Stimulated activated naive CD8-positive, alpha-beta T cell treated with anti-CD3 and anti-CD28 coated beads, Interleukin-15, amount 100 ng/mL, for 72 hours (primary cell): ENCODE results near the gene PRR15.

Experiments
- ATAC-seq: fragments of 150-1000 bp; cut with Tn5 transposase; 2 replicates; pipeline ENCODE4 v1.10.0; 2021; ENCODE audit warnings: mild to moderate bottlenecking, moderate library complexity
- DNase-seq, 2 donors: peaks; one replicate each; pipeline ENCODE4 v3.0.0; 2021 to 2022
- H3K27ac Mint-ChIP-seq, 2 donors: one replicate each; pipeline ENCODE4 v1.8.0; 2022; ENCODE audit warnings: mild to moderate bottlenecking in 2 of 2, mixed read lengths in 2 of 2, moderate library complexity in 2 of 2
- H3K27me3 Mint-ChIP-seq: one replicate; pipeline ENCODE4 v1.8.0; 2022; ENCODE audit warnings: mixed read lengths
- H3K4me1 Mint-ChIP-seq: one replicate; pipeline ENCODE4 v1.8.0; 2022; ENCODE audit warnings: mild to moderate bottlenecking, mixed read lengths
- H3K4me3 Mint-ChIP-seq, 2 donors: one replicate each; pipeline ENCODE4 v1.8.0; 2022; ENCODE audit warnings: mild to moderate bottlenecking in 2 of 2, mixed read lengths in 2 of 2, moderate library complexity in 1 of 2
- H3K9me3 Mint-ChIP-seq, 2 donors: one replicate each; pipeline ENCODE4 v1.8.0; 2022; ENCODE audit warnings: mixed read lengths in 2 of 2

PRR15 gene

DNA sequence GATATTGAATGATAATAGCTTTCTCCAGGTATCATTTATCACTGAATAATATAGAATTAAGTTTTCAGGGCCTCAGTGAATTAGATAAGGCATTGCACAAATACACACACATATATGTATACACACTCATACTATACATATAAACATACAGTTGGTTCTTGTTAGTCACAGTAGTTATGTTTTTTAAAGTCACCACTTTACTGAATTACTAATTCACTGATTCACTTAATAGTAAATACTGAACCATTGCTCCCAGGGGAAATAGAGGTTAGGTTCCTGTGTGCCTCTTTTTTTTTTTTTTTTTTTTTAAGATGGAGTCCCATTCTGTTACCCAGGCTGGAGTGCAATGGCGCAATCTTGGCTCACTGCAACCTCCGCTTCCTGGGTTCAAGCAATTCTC lies 33.6 kb downstream of the PRR15 start:
- H3K9me3 Mint-ChIP-seq: no peaks in the 10 kb centered on the region
- H3K27me3 Mint-ChIP-seq: peaks cover 7% of the 10 kb centered on the region
- H3K4me1 Mint-ChIP-seq: no peaks in the 10 kb centered on the region
- H3K4me3 Mint-ChIP-seq: no peak overlapping the region
- DNase-seq (no peak), ATAC-seq (no peak)
- H3K27ac Mint-ChIP-seq: no peak overlapping the region

DNA sequence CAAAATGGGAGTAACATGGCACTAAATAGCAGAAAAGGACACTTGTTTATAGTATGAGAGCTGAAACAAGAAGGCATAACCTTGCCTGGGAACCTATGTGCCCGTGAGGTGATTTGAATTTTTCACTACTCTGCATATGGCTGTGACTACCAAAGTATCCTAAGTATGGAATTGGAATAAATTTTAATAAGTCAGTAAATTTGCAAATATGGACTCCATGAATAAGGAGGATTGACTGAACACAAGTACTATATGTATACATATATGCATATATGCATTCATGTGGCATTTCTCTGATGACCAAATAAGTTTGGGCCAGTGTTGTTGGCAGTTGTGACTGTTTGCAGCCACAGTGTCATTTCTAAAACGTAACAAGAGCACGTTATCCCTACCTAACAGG lies 34.5 kb downstream of the PRR15 start:
- DNase-seq (no peak), ATAC-seq (no peak)
- H3K27me3 Mint-ChIP-seq: peaks cover 7% of the 10 kb centered on the region
- no peaks in the 10 kb centered on the region for H3K4me1 Mint-ChIP-seq
- H3K27ac Mint-ChIP-seq: no peak overlapping the region
- H3K4me3 Mint-ChIP-seq: no peak overlapping the region
- no peaks in the 10 kb centered on the region for H3K9me3 Mint-ChIP-seq

DNA sequence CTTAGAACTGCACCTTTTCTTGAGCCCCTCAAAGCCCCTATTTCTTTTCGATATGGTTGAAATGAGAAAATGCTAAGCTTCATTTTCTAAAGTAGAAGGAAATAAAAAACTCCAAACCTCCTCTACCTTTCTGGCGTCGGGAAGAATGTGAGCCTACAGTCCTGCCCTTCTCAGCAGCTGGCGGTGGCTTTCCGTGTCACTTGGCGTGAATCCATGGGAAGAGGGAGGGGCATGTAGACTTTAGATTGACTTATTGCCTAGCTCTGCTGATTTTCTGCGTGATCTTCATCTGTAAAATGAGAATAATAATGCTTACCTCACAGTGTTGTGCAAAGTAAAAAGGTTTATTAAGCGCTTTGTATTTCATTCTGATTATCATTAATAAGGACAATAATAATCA lies 35.0 kb downstream of the PRR15 start:
- Mint-ChIP-seq H3K27me3 (peaks cover 7% of the 10 kb centered on the region), H3K27ac (no peak overlapping the region), H3K9me3 (no peaks in the 10 kb centered on the region), H3K4me1 (no peaks in the 10 kb centered on the region), H3K4me3 (no peak overlapping the region)
- ATAC-seq: no peak
- DNase-seq: no peak

DNA sequence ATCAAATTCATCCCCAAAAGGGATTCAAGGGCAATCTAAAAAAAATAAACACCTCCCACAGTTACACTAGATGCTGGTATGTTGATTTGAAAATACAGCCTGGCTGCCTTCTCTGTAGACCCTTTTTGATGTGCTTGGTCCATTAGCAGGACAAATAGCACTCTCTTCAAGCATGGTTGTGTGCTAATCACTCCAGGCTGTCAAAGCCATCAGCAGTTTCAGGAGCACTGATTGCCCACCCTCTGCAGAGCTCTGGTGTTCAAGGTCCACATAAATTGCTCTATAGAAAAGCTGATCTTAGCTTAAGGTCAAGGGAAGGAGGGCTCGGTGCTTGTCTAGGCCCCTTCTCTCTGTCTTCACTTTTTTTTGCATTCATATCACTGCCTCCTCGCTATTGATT lies 35.4 kb downstream of the PRR15 start:
- DNase-seq: no peak
- Mint-ChIP-seq H3K27ac (no peak overlapping the region), H3K4me3 (no peak overlapping the region), H3K4me1 (no peaks in the 10 kb centered on the region), H3K27me3 (peaks cover 7% of the 10 kb centered on the region), H3K9me3 (peaks cover 0 to under 1% of the 10 kb centered on the region in 2 donors)
- no peak for ATAC-seq

- H3K4me3 Mint-ChIP-seq: no peak overlapping the region
- no peak overlapping the region for H3K27ac Mint-ChIP-seq
- peaks cover 0 to 7% of the 10 kb centered on the region in 2 donors for H3K9me3 Mint-ChIP-seq
- H3K4me1 Mint-ChIP-seq: no peaks in the 10 kb centered on the region
- no peak for ATAC-seq
- no peak for DNase-seq
- H3K27me3 Mint-ChIP-seq: peaks cover 7% of the 10 kb centered on the region
Observed at GRCh38 chr7:29600661-29601060, 37.0 kb downstream of the PRR15 start.

GRCh38 chr7:29604052-29604451 lies 40.4 kb downstream of the PRR15 start:
- H3K27me3 Mint-ChIP-seq: peaks cover 15% of the 10 kb centered on the region
- no peak overlapping the region for H3K4me3 Mint-ChIP-seq
- H3K4me1 Mint-ChIP-seq: no peaks in the 10 kb centered on the region
- H3K9me3 Mint-ChIP-seq: peaks cover 0 to 7% of the 10 kb centered on the region in 2 donors
- no peak for DNase-seq
- ATAC-seq: no peak
- H3K27ac Mint-ChIP-seq: no peak overlapping the region

GRCh38 chr7:29604702-29605101 lies 41.1 kb downstream of the PRR15 start:
- H3K4me3 Mint-ChIP-seq: no peak overlapping the region
- H3K27ac Mint-ChIP-seq: no peak overlapping the region
- DNase-seq (no peak), ATAC-seq (no peak)
- peaks cover 15% of the 10 kb centered on the region for H3K27me3 Mint-ChIP-seq
- peaks cover 0 to 7% of the 10 kb centered on the region in 2 donors for H3K9me3 Mint-ChIP-seq
- no peaks in the 10 kb centered on the region for H3K4me1 Mint-ChIP-seq

GRCh38 chr7:29605671-29606070 lies 42.0 kb downstream of the PRR15 start:
- H3K27me3 Mint-ChIP-seq: peaks cover 11% of the 10 kb centered on the region
- no peaks in the 10 kb centered on the region for H3K4me1 Mint-ChIP-seq
- DNase-seq (no peak), ATAC-seq (no peak)
- H3K27ac Mint-ChIP-seq: no peak overlapping the region
- no peak overlapping the region for H3K4me3 Mint-ChIP-seq
- H3K9me3 Mint-ChIP-seq: peaks cover 0 to 7% of the 10 kb centered on the region in 2 donors

- Mint-ChIP-seq H3K27me3 (peaks cover 8% of the 10 kb centered on the region), H3K9me3 (peaks cover 0 to 7% of the 10 kb centered on the region in 2 donors), H3K4me3 (no peak overlapping the region), H3K4me1 (no peaks in the 10 kb centered on the region), H3K27ac (no peak overlapping the region)
- ATAC-seq (no peak), DNase-seq (no peak)
Observed at GRCh38 chr7:29606287-29606721, 42.7 kb downstream of the PRR15 start.

DNA sequence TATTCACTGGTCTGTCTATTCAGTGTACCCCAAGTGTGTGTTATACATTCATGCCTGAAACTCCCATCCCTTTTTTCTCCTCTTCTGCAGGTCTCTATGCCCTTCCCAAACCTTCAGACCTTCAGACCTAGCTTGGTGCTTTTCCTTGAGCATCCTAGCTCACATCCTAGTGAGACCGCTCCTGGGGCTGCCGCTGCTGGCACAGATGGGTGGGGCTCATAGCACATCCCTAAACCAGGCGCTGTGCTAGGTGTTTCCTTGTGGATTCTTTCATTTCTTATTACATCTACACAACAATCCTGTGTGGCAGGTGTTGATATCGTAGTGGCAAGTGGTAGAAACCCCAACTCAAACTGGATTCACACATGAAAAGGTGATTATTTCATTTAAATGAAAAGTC lies 43.2 kb downstream of the PRR15 start:
- Mint-ChIP-seq H3K27ac (no peak overlapping the region), H3K27me3 (peaks cover 8% of the 10 kb centered on the region), H3K9me3 (peaks cover 0 to 7% of the 10 kb centered on the region in 2 donors), H3K4me1 (no peaks in the 10 kb centered on the region), H3K4me3 (no peak overlapping the region)
- DNase-seq (no peak), ATAC-seq (no peak)

GRCh38 chr7:29607259-29607658 lies 43.6 kb downstream of the PRR15 start:
- Mint-ChIP-seq H3K4me1 (no peaks in the 10 kb centered on the region), H3K4me3 (no peak overlapping the region), H3K27me3 (peaks cover 8% of the 10 kb centered on the region), H3K27ac (no peak overlapping the region), H3K9me3 (peaks cover 0 to 7% of the 10 kb centered on the region in 2 donors)
- DNase-seq: no peak
- ATAC-seq: no peak

DNA sequence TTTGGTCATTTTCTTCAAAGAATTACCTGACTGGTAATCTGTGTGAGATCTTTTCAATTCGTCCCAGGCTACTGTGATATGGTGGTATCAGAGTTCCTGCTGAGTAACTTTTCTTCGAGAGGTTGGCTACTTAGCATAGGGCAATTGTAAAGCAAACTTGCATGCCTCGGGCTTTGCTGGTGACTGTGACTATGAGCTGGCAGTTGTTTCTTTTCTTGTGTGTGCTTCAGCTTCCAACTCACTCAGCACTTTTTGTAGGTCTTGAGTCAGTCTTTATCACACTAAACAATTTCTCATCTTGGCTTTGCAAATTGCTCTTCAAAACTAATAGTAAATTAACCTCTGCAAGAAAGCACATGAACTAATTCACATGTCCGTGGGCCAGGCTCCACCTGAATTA lies 44.3 kb downstream of the PRR15 start:
- peaks cover 8% of the 10 kb centered on the region for H3K27me3 Mint-ChIP-seq
- H3K4me1 Mint-ChIP-seq: no peaks in the 10 kb centered on the region
- no peak overlapping the region for H3K4me3 Mint-ChIP-seq
- DNase-seq (no peak), ATAC-seq (no peak)
- H3K9me3 Mint-ChIP-seq: peaks cover 0 to 7% of the 10 kb centered on the region in 2 donors
- H3K27ac Mint-ChIP-seq: no peak overlapping the region

DNA sequence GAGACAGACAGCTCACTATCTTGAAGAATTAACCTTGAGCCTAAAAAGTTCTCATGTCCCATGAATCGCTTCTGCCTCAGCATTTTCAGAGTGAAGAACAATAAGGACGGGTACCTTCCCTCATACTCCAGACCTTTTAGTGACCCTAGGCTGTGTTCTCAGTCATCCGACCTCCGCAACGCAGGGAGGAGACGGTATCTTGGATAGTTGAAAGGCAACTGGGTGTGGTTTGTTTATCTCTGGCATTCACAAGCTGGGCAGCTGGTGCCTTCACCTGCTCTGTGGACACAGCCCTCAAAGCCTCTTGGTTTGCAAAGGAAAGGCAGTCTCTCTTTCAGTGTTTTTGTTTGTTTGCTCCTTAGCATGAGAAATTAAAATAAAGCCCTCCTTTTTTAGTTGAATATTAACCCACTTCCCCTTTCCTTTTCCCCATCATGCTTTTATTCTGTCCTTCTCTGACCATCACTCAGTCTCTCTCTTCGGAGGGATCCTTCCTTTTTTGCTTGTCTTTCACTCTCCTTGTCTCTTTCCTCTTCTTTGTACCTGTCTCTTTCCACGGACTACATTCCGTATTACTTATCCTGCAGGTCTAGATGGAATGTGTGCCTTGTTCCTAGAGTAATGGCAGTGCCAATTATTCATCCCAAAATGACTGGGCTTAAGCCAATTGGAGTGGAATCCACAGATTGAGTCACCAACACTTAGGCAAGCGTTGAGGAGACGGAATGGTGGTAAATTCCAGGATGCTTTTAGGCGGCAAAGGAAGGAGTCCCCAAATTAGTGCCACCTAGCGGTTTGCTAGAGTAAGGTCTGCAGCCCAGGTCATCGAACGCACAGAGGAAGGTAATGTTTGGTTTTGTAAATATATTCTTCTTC lies 45.8 kb downstream of the PRR15 start:
- Mint-ChIP-seq H3K4me3 (no peak overlapping the region), H3K9me3 (peaks cover 0 to 3% of the 10 kb centered on the region in 2 donors), H3K27ac (no peak overlapping the region), H3K4me1 (no peaks in the 10 kb centered on the region), H3K27me3 (peaks cover 11% of the 10 kb centered on the region)
- no peak for DNase-seq
- no peak for ATAC-seq

GRCh38 chr7:29610086-29610485 lies 46.5 kb downstream of the PRR15 start:
- Mint-ChIP-seq H3K4me3 (no peak overlapping the region), H3K4me1 (no peaks in the 10 kb centered on the region), H3K27me3 (peaks cover 18% of the 10 kb centered on the region), H3K27ac (no peak overlapping the region), H3K9me3 (no peaks in the 10 kb centered on the region)
- no peak for DNase-seq
- no peak for ATAC-seq

GRCh38 chr7:29611941-29612544 lies 48.4 kb downstream of the PRR15 start:
- DNase-seq: no peak
- Mint-ChIP-seq H3K27ac (no peak overlapping the region), H3K27me3 (peaks cover 26% of the 10 kb centered on the region), H3K9me3 (no peaks in the 10 kb centered on the region), H3K4me3 (no peak overlapping the region), H3K4me1 (no peaks in the 10 kb centered on the region)
- ATAC-seq: no peak

GRCh38 chr7:29612596-29612995 lies 49.0 kb downstream of the PRR15 start:
- no peaks in the 10 kb centered on the region for H3K9me3 Mint-ChIP-seq
- no peak for ATAC-seq
- H3K4me3 Mint-ChIP-seq: no peak overlapping the region
- H3K27me3 Mint-ChIP-seq: peaks cover 26% of the 10 kb centered on the region
- H3K27ac Mint-ChIP-seq: no peak overlapping the region
- H3K4me1 Mint-ChIP-seq: no peaks in the 10 kb centered on the region
- no peak for DNase-seq
